Iris pigment epithelial cell (primary cell): ENCODE data around the gene GRAMD4.
A peak's percentile ranks its signal among the peaks of the same experiment; 100 is the strongest.

ENCODE experiments used
- DNase-seq: peaks from one replicate; pipeline ENCODE4 v3.0.0-alpha.2; 2011; ENCODE audit warnings: low read depth

The GRAMD4 gene

GRCh38 chr22:46690146-46690545 lies 70.0 kb downstream of the GRAMD4 start:
- DNase-seq = no peak

- no peak for DNase-seq
Measured at GRCh38 chr22:46691571-46691970, 71.4 kb downstream of the GRAMD4 start.

GRCh38 chr22:46693634-46694415 lies 73.6 kb downstream of the GRAMD4 start:
- no peak for DNase-seq

- no peak for DNase-seq
Measured at GRCh38 chr22:46694416-46695170, 74.4 kb downstream of the GRAMD4 start.

- DNase-seq = no peak
Measured at GRCh38 chr22:46695346-46696228, 75.4 kb downstream of the GRAMD4 start.

- no peak for DNase-seq
Measured at GRCh38 chr22:46696229-46696518, 76.0 kb downstream of the GRAMD4 start.

- no peak for DNase-seq
Measured at GRCh38 chr22:46696614-46697013, 76.4 kb downstream of the GRAMD4 start.

GRCh38 chr22:46697811-46698515 lies 77.8 kb downstream of the GRAMD4 start:
- DNase-seq = no peak

GRCh38 chr22:46699091-46699490 lies 78.9 kb downstream of the GRAMD4 start:
- DNase-seq = no peak

- no peak for DNase-seq
Measured at GRCh38 chr22:46701262-46701661, 81.1 kb downstream of the GRAMD4 start.

GRCh38 chr22:46703171-46703995 lies 83.2 kb downstream of the GRAMD4 start:
- DNase-seq = no peak

- DNase-seq = no peak
Measured at GRCh38 chr22:46703996-46704370, 83.8 kb downstream of the GRAMD4 start.

GRCh38 chr22:46706060-46706459 lies 85.9 kb downstream of the GRAMD4 start:
- DNase-seq = no peak

- DNase-seq = no peak
Measured at GRCh38 chr22:46707305-46707704, 87.1 kb downstream of the GRAMD4 start.

GRCh38 chr22:46707827-46708570 lies 87.8 kb downstream of the GRAMD4 start:
- DNase-seq = no peak

GRCh38 chr22:46708766-46709330 lies 88.7 kb downstream of the GRAMD4 start:
- DNase-seq = no peak

GRCh38 chr22:46710806-46711205 lies 90.6 kb downstream of the GRAMD4 start:
- no peak for DNase-seq

GRCh38 chr22:46712288-46712687 lies 92.1 kb downstream of the GRAMD4 start:
- DNase-seq = no peak

- DNase-seq = peak; percentile 78
Measured at GRCh38 chr22:46714550-46714949, 94.4 kb downstream of the GRAMD4 start.

- no peak for DNase-seq
Measured at GRCh38 chr22:46719921-46720320, 99.7 kb downstream of the GRAMD4 start.
